Naive thymus-derived CD4-positive, alpha-beta T cell (primary cell): ENCODE data around the gene CCDC85B. TPM values are rescaled to one million over a fixed set of nuclear protein-coding genes. Genes with fewer than 3 reads are reported as not detected.
A peak's percentile ranks its signal among the peaks of the same experiment; 100 is the strongest.

Source experiments
- ATAC-seq: fragments of 150-1000 bp; cut with Tn5 transposase; 2 replicates; pipeline ENCODE4 v1.10.0; 2021; ENCODE audit warnings: mild to moderate bottlenecking, moderate library complexity
- CTCF ChIA-PET: fragments of 350-600 bp; sonication (Branson Sonifier 250); formaldehyde crosslinking; loops from one replicate; lab custom pipeline; 2021; ENCODE audit warnings: antibody characterized with exemption; lab: Charles Lee
- POLR2A ChIA-PET: fragments of 350-600 bp; sonication (Branson Sonifier 250); formaldehyde crosslinking; loops from one replicate; lab custom pipeline; 2021; ENCODE audit warnings: antibody characterized with exemption, inconsistent platforms; lab: Charles Lee
- DNase-seq, 9 donors: peaks; one replicate each; pipeline versions ENCODE4 v3.0.0 to v3.0.0-alpha.2; 2020 to 2022; ENCODE audit warnings: mixed read lengths in 1 of 9
- H3K27ac ChIP-seq: one replicate; pipeline ENCODE4 v1.7.0; 2013; ENCODE audit warnings: mild to moderate bottlenecking, low read depth, low read length, moderate library complexity
- H3K27me3 ChIP-seq, 2 donors: one replicate each; pipeline ENCODE4 v1.7.0; 2013; ENCODE audit warnings: low read length in 2 of 2, mild to moderate bottlenecking in 2 of 2, moderate library complexity in 2 of 2; ENCODE audit not compliant: control insufficient read depth in 2 of 2, insufficient read depth in 2 of 2
- H3K36me3 ChIP-seq, 3 experiments: 1 replicate in 2 of 3; 2 replicates in 1 of 3; pipeline ENCODE4 v1.7.0; 2013; ENCODE audit warnings: low read length in 3 of 3, mild to moderate bottlenecking in 3 of 3, moderate library complexity in 1 of 3; ENCODE audit not compliant: insufficient read depth in 3 of 3, control insufficient read depth in 2 of 3
- H3K4me1 ChIP-seq, 2 donors: one replicate each; pipeline ENCODE4 v1.7.0; 2013; ENCODE audit warnings: low read length in 2 of 2, mild to moderate bottlenecking in 2 of 2, moderate library complexity in 1 of 2; ENCODE audit not compliant: control insufficient read depth in 2 of 2, insufficient read depth in 2 of 2
- H3K4me3 ChIP-seq: 2 replicates; pipeline ENCODE4 v1.7.0; 2013; ENCODE audit warnings: mild to moderate bottlenecking, low read length
- H3K9me3 ChIP-seq, 3 experiments: 1 replicate in 2 of 3; 2 replicates in 1 of 3; pipeline ENCODE4 v1.7.0; 2013; ENCODE audit warnings: low read length in 3 of 3; ENCODE audit not compliant: control insufficient read depth in 2 of 3
- H3K27ac Mint-ChIP-seq, 9 donors: one replicate each; pipeline ENCODE4 v1.8.0; 2020 to 2022; ENCODE audit warnings: mixed read lengths in 9 of 9, mild to moderate bottlenecking in 8 of 9, moderate library complexity in 5 of 9, inconsistent platforms in 2 of 9
- H3K27me3 Mint-ChIP-seq, 5 donors: one replicate each; pipeline ENCODE4 v1.8.0; 2021 to 2022; ENCODE audit warnings: mixed read lengths in 5 of 5, mild to moderate bottlenecking in 1 of 5
- H3K36me3 Mint-ChIP-seq, 5 donors: one replicate each; pipeline ENCODE4 v1.8.0; 2020 to 2022; ENCODE audit warnings: mixed read lengths in 5 of 5, mild to moderate bottlenecking in 3 of 5, inconsistent platforms in 1 of 5
- H3K4me1 Mint-ChIP-seq, 7 donors: one replicate each; pipeline ENCODE4 v1.8.0; 2020 to 2022; ENCODE audit warnings: mixed read lengths in 7 of 7, mild to moderate bottlenecking in 3 of 7, inconsistent platforms in 1 of 7
- H3K4me3 Mint-ChIP-seq, 10 donors: one replicate each; pipeline ENCODE4 v1.8.0; 2020 to 2022; ENCODE audit warnings: mild to moderate bottlenecking in 10 of 10, mixed read lengths in 10 of 10, moderate library complexity in 6 of 10, inconsistent platforms in 2 of 10
- H3K9me3 Mint-ChIP-seq, 11 donors: one replicate each; pipeline ENCODE4 v1.8.0; 2020 to 2022; ENCODE audit warnings: mixed read lengths in 11 of 11, mild to moderate bottlenecking in 4 of 11, inconsistent platforms in 1 of 11, moderate library complexity in 1 of 11
- intact Hi-C, 2 donors: fragments of 100-400 bp; cut with micrococcal nuclease; formaldehyde crosslinking; loops; one replicate each; pipeline ENCODE4 v1.15.1; 2023
- polyA plus RNA-seq, 2 donors: library from polyadenylated mRNA; unstranded; fragments of 300-500 nt; fragmentation: Illumina TruSeq; gene quantifications; one replicate each; pipeline ENCODE4 v1.2.3, GENCODE V29; 2021
- total RNA-seq, 6 experiments: library from RNA in 5 of 6; stranded (reverse) in 5 of 6; gene quantifications; 1 replicate in 5 of 6; 2 replicates in 1 of 6; pipeline ENCODE4 v1.2.3 and lab custom pipeline; 2021 to 2026

The CCDC85B gene
- total and polyA plus RNA-seq, 7 experiments from 2014 or later, result 21.1 to 85.0 (median 27.4) TPM

- ChIA-PET POLR2A (interaction anchor here (1.5 to 6.5 kb wide), 2 partner anchors 10 to 13 kb away, joined by 4 to 108 read pairs; partner anchors contain the start of genes CCDC85B and FIBP), CTCF (no interaction called here)
- Histone ChIP-seq H3K27ac (no peak overlapping the region), H3K9me3 (no peaks in the 10 kb centered on the region), H3K4me3 (no peak overlapping the region), H3K27me3 (peaks cover 0 to 6% of the 10 kb centered on the region in 2 donors), H3K36me3 (no peaks in the 10 kb centered on the region), H3K4me1 (peaks cover 17 to 19% of the 10 kb centered on the region in 2 donors)
- Mint-ChIP-seq H3K36me3 (no peaks in the 10 kb centered on the region), H3K27me3 (peaks cover 0 to 19% (median 2%) of the 10 kb centered on the region in 5 donors), H3K4me3 (no peak overlapping the region), H3K4me1 (peaks cover 0 to 18% (median 8%) of the 10 kb centered on the region in 7 donors), H3K9me3 (no peaks in the 10 kb centered on the region), H3K27ac (peak overlapping the region in 2 of 9 donors; percentile 32 to 43)
- no peak for DNase-seq
- intact Hi-C loops, result loop anchor here in 1 of 2 donors (10.0 kb wide), 1 partner anchor 151 kb away; the partner anchor contains the start of gene SF3B2
- ATAC-seq, result no peak
These were observed 13.2 kb downstream of the CCDC85B start for GRCh38 chr11:65903715-65904114.

GRCh38 chr11:65906602-65907001 is 16.1 kb downstream of the CCDC85B start:
- H3K4me3 Mint-ChIP-seq, result no peak overlapping the region
- DNase-seq, result no peak
- H3K9me3 ChIP-seq, result no peaks in the 10 kb centered on the region
- CTCF ChIA-PET, result interaction anchor here (0.6 to 2.1 kb wide), 3 partner anchors 13 to 19 kb away, joined by 3 to 6 read pairs (median 5); no protein-coding TSS in a partner anchor
- no peak for ATAC-seq
- intact Hi-C loops, result loop anchor here in 1 of 2 donors (10.0 kb wide), 1 partner anchor 148 kb away; the partner anchor contains the start of gene SF3B2
- H3K27ac Mint-ChIP-seq, result no peak overlapping the region
- H3K27me3 Mint-ChIP-seq, result peaks cover 0 to 24% (median 5%) of the 10 kb centered on the region in 5 donors
- no peak overlapping the region for H3K27ac ChIP-seq
- no peaks in the 10 kb centered on the region for H3K36me3 ChIP-seq
- H3K27me3 ChIP-seq, result no peaks in the 10 kb centered on the region
- no peaks in the 10 kb centered on the region for H3K36me3 Mint-ChIP-seq
- H3K4me1 Mint-ChIP-seq, result peaks cover 0 to 18% (median 3%) of the 10 kb centered on the region in 7 donors
- no peaks in the 10 kb centered on the region for H3K9me3 Mint-ChIP-seq
- no peaks in the 10 kb centered on the region for H3K4me1 ChIP-seq
- POLR2A ChIA-PET, result interaction anchor here (0.6 to 4.2 kb wide), 8 partner anchors 9 to 435 kb away, joined by 3 to 27 read pairs (median 3); partner anchors contain the start of genes CCDC85B, CFL1 and FIBP
- H3K4me3 ChIP-seq, result no peak overlapping the region

- Mint-ChIP-seq H3K9me3 (no peaks in the 10 kb centered on the region), H3K27me3 (peaks cover 0 to 23% (median 5%) of the 10 kb centered on the region in 5 donors), H3K36me3 (no peaks in the 10 kb centered on the region), H3K4me3 (no peak overlapping the region), H3K4me1 (peaks cover 0 to 11% (median 3%) of the 10 kb centered on the region in 7 donors), H3K27ac (no peak overlapping the region)
- Histone ChIP-seq H3K36me3 (no peaks in the 10 kb centered on the region), H3K27me3 (no peaks in the 10 kb centered on the region), H3K4me1 (no peaks in the 10 kb centered on the region), H3K4me3 (no peak overlapping the region), H3K27ac (no peak overlapping the region), H3K9me3 (no peaks in the 10 kb centered on the region)
- intact Hi-C loops, result loop anchor here in 1 of 2 donors (10.0 kb wide), 1 partner anchor 147 kb away; the partner anchor contains the start of gene SF3B2
- ChIA-PET POLR2A (interaction anchor here (0.6 to 4.2 kb wide), 4 partner anchors 10 to 39 kb away, joined by 3 to 27 read pairs (median 6); partner anchors contain the start of genes C11orf68, CCDC85B and FIBP), CTCF (no interaction called here)
- ATAC-seq (no peak), DNase-seq (no peak)
These were observed 17.4 kb downstream of the CCDC85B start for GRCh38 chr11:65907878-65908277.

- ATAC-seq (no peak), DNase-seq (no peak)
- CTCF ChIA-PET, result interaction anchor here (0.9 to 1.3 kb wide), 3 partner anchors 11 to 27 kb away, joined by 3 to 4 read pairs (median 3); partner anchors contain the start of gene CCDC85B
- H3K36me3 Mint-ChIP-seq, result peaks cover 0 to 13% (median 0%) of the 10 kb centered on the region in 5 donors
- H3K4me1 Mint-ChIP-seq, result peaks cover 18 to 30% (median 21%) of the 10 kb centered on the region in 7 donors
- H3K4me3 Mint-ChIP-seq, result no peak overlapping the region
- Histone ChIP-seq H3K36me3 (peaks cover 0 to 4% (median 0%) of the 10 kb centered on the region in 3 experiments), H3K27me3 (no peaks in the 10 kb centered on the region), H3K4me3 (no peak overlapping the region), H3K9me3 (no peaks in the 10 kb centered on the region), H3K4me1 (peaks cover 2 to 5% of the 10 kb centered on the region in 2 donors), H3K27ac (no peak overlapping the region)
- peaks cover 0 to 9% (median 0%) of the 10 kb centered on the region in 5 donors for H3K27me3 Mint-ChIP-seq
- intact Hi-C loops, result no loop called here
- H3K27ac Mint-ChIP-seq, result peak overlapping the region in 1 of 9 donors; percentile 5
- no peaks in the 10 kb centered on the region for H3K9me3 Mint-ChIP-seq
- POLR2A ChIA-PET, result interaction anchor here (0.9 to 3.3 kb wide), 3 partner anchors 11 to 49 kb away, joined by 3 to 18 read pairs (median 7); partner anchors contain the start of genes CCDC85B, FIBP, FOSL1 and SART1
These were observed 21.5 kb downstream of the CCDC85B start for GRCh38 chr11:65911682-65912568.

GRCh38 chr11:65912845-65913244 is 22.4 kb downstream of the CCDC85B start:
- intact Hi-C loops, result no loop called here
- no peaks in the 10 kb centered on the region for H3K9me3 ChIP-seq
- Mint-ChIP-seq H3K9me3 (no peaks in the 10 kb centered on the region), H3K36me3 (peaks cover 0 to 16% (median 0%) of the 10 kb centered on the region in 5 donors), H3K27me3 (peaks cover 0 to 8% (median 0%) of the 10 kb centered on the region in 5 donors), H3K27ac (no peak overlapping the region), H3K4me1 (peaks cover 23 to 35% (median 26%) of the 10 kb centered on the region in 7 donors), H3K4me3 (no peak overlapping the region)
- peaks cover 0 to 7% (median 0%) of the 10 kb centered on the region in 3 experiments for H3K36me3 ChIP-seq
- POLR2A ChIA-PET, result interaction anchor here (2.3 to 3.3 kb wide), 2 partner anchors 12 to 23 kb away, joined by 7 to 18 read pairs; partner anchors contain the start of genes CCDC85B, FIBP and FOSL1
- no peak overlapping the region for H3K4me3 ChIP-seq
- ATAC-seq, result no peak
- H3K4me1 ChIP-seq, result peaks cover 11 to 13% of the 10 kb centered on the region in 2 donors
- no peaks in the 10 kb centered on the region for H3K27me3 ChIP-seq
- DNase-seq, result no peak
- CTCF ChIA-PET, result no interaction called here
- no peak overlapping the region for H3K27ac ChIP-seq
